Amygdala (tissue), 56 donors: Measurements from ENCODE around the gene TSTD2.
A peak's percentile ranks its signal among the peaks of the same experiment; 100 is the strongest.
"Not testable (repeated sequence)": the region's sequence is repeated elsewhere in the genome, so short reads cannot be mapped to it uniquely, and the experiment has no call there.

Experiments
- DNase-seq, 56 donors: peaks; one replicate each; lab custom pipeline; 2025; lab: John Stamatoyannopoulos, UW

TSTD2 gene

GRCh38 chr9:97593960-97594359, 39.2 kb downstream of the TSTD2 start:
- DNase-seq = no peak

GRCh38 chr9:97592126-97592525, 41.0 kb downstream of the TSTD2 start:
- no peak for DNase-seq

- no peak for DNase-seq
Measured at GRCh38 chr9:97591535-97591934, 41.6 kb downstream of the TSTD2 start.

- not testable (repeated sequence) for DNase-seq
Measured at GRCh38 chr9:97586909-97587308, 46.3 kb downstream of the TSTD2 start.

- DNase-seq = not testable (repeated sequence)
Measured at GRCh38 chr9:97584778-97585177, 48.4 kb downstream of the TSTD2 start.

- DNase-seq = not testable (repeated sequence)
Measured at GRCh38 chr9:97581590-97581989, 51.6 kb downstream of the TSTD2 start.

GRCh38 chr9:97579914-97580313, 53.3 kb downstream of the TSTD2 start:
- no peak for DNase-seq

GRCh38 chr9:97578846-97579245, 54.3 kb downstream of the TSTD2 start:
- DNase-seq = no peak

- DNase-seq = peak in 1 of 56 donors; percentile 15
Measured at GRCh38 chr9:97577051-97577450, 56.1 kb downstream of the TSTD2 start.

GRCh38 chr9:97575673-97576200, 57.4 kb downstream of the TSTD2 start:
- no peak for DNase-seq

- DNase-seq = not testable (repeated sequence)
Measured at GRCh38 chr9:97574921-97575672, 58.1 kb downstream of the TSTD2 start.

GRCh38 chr9:97574101-97574571, 59.0 kb downstream of the TSTD2 start:
- not testable (repeated sequence) for DNase-seq

GRCh38 chr9:97573482-97574073, 59.6 kb downstream of the TSTD2 start:
- DNase-seq = no peak

GRCh38 chr9:97572892-97573365, 60.2 kb downstream of the TSTD2 start:
- DNase-seq = no peak

GRCh38 chr9:97572196-97572891, 60.8 kb downstream of the TSTD2 start:
- DNase-seq = no peak

- DNase-seq = peak in 15 of 56 donors; percentile 18 to 70 (median 38)
Measured at GRCh38 chr9:97571664-97572063, 61.5 kb downstream of the TSTD2 start.

GRCh38 chr9:97570899-97571298, 62.3 kb downstream of the TSTD2 start:
- peak in 38 of 56 donors; percentile 17 to 89 (median 54) for DNase-seq

- DNase-seq = no peak
Measured at GRCh38 chr9:97568461-97569275, 64.5 kb downstream of the TSTD2 start.

GRCh38 chr9:97567894-97568202, 65.3 kb downstream of the TSTD2 start:
- DNase-seq = no peak

- no peak for DNase-seq
Measured at GRCh38 chr9:97567182-97567893, 65.8 kb downstream of the TSTD2 start.
